ENCODE results near the gene FXN. TPM values are rescaled to one million over a fixed set of nuclear protein-coding genes. Genes with fewer than 3 reads are reported as not detected.

FXN gene
- total and polyA plus RNA-seq, 10 donors: 11.1 to 25.3 (median 15.8) TPM

DNA sequence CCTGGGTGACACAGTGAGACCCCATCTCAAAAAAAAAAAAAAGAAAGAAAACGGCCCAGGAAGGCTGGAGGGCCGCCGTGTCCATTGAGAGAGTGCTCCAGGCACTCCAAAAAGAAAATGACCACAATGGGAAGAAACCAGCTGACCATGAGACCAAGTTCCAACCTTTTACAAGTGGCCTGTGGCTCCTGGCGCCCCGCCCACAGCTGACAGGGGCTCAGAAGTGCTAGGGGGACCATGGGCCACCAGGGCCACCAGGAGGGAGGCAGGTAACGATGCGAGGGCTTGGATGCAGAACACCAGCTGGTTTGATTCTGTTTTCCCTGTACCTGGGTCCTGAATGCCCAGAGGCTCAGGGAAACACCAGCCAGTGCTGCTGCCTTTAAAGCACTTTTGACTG lies 34.6 kb downstream of the FXN start:
- peaks cover 0 to 86% (median 39%) of the 10 kb centered on the region in 6 donors for H3K36me3 ChIP-seq
- H3K9me3 ChIP-seq: no peaks in the 10 kb centered on the region
- WGBS, 5 donors: 93 to 97% (median 96%) methylated on average over 7 of the region's 7 CpGs
- no peaks in the 10 kb centered on the region for H3K27me3 ChIP-seq (replicated peaks in 1 of 7)
- peak overlapping the region in 2 of 8 donors; percentile 5 to 22 for H3K27ac ChIP-seq
- intact Hi-C loops (cut with DNase I; ENCODE audit: low total_unique reads): no loop called here
- H3K4me3 ChIP-seq: no peak overlapping the region
- H3K4me1 ChIP-seq: peaks cover 0 to 4% (median 0%) of the 10 kb centered on the region in 6 donors
- TF ChIP-seq, protein P1, sequence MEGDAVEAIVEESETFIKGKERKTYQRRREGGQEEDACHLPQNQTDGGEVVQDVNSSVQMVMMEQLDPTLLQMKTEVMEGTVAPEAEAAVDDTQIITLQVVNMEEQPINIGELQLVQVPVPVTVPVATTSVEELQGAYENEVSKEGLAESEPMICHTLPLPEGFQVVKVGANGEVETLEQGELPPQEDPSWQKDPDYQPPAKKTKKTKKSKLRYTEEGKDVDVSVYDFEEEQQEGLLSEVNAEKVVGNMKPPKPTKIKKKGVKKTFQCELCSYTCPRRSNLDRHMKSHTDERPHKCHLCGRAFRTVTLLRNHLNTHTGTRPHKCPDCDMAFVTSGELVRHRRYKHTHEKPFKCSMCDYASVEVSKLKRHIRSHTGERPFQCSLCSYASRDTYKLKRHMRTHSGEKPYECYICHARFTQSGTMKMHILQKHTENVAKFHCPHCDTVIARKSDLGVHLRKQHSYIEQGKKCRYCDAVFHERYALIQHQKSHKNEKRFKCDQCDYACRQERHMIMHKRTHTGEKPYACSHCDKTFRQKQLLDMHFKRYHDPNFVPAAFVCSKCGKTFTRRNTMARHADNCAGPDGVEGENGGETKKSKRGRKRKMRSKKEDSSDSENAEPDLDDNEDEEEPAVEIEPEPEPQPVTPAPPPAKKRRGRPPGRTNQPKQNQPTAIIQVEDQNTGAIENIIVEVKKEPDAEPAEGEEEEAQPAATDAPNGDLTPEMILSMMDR (IDR thresholded peaks at IDR 0.05 in 8 of 11, conservative IDR thresholded peaks at IDR 0.05 in 3 of 11): no peak
- no peak for TF ChIP-seq POLR2A (IDR thresholded peaks at IDR 0.05)
- TF ChIP-seq POLR2AphosphoS5 (IDR thresholded peaks at IDR 0.05): no peak
- no peak for DNase-seq

DNA sequence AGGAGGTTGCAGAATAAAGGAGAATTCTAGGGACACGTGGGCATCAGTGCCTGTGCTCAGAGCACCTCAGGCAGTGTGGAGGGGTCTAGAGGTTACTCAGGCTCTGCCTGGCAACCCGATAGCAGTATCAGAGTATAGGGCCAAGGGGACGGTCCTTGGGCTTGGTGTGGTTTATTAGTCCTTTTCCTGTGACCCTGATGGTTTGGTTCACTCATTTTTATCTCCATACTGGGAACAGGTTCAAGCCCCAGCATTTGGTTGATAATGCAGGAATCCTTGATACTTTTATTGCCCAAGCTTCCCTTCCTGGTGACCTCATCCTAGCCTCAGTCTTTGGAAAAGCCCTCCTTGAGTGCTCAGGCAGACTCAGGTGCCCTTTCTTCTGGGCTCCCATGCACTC lies 35.5 kb downstream of the FXN start:
- H3K27me3 ChIP-seq (replicated peaks in 1 of 7): no peaks in the 10 kb centered on the region
- H3K9me3 ChIP-seq: no peaks in the 10 kb centered on the region
- intact Hi-C loops (cut with DNase I; ENCODE audit: low total_unique reads): no loop called here
- H3K36me3 ChIP-seq: peaks cover 0 to 83% (median 30%) of the 10 kb centered on the region in 6 donors
- no peak for DNase-seq
- TF ChIP-seq, protein P1 (IDR thresholded peaks at IDR 0.05 in 8 of 11, conservative IDR thresholded peaks at IDR 0.05 in 3 of 11): no peak
- TF ChIP-seq POLR2A (IDR thresholded peaks at IDR 0.05): no peak
- TF ChIP-seq POLR2AphosphoS5 (IDR thresholded peaks at IDR 0.05): peak in 1 of 3 donors; percentile 14
- H3K27ac ChIP-seq: peak overlapping the region in 3 of 8 donors; percentile 5 to 30 (median 22)
- H3K4me3 ChIP-seq: no peak overlapping the region
- 73 to 97% (median 84%) methylated on average over 3 of the region's 3 CpGs for whole genome bisulfite sequencing, 5 donors
- peaks cover 0 to 4% (median 0%) of the 10 kb centered on the region in 6 donors for H3K4me1 ChIP-seq

DNA sequence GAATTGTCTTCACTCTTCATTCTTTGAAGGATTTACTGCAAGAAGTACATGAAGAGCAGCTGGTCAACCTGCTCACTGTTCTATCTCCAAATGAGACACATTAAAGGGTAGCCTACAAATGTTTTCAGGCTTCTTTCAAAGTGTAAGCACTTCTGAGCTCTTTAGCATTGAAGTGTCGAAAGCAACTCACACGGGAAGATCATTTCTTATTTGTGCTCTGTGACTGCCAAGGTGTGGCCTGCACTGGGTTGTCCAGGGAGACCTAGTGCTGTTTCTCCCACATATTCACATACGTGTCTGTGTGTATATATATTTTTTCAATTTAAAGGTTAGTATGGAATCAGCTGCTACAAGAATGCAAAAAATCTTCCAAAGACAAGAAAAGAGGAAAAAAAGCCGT lies 37.6 kb downstream of the FXN start:
- intact Hi-C loops (cut with DNase I; ENCODE audit: low total_unique reads): no loop called here
- peaks cover 0 to 4% (median 0%) of the 10 kb centered on the region in 6 donors for H3K4me1 ChIP-seq
- no peaks in the 10 kb centered on the region for H3K27me3 ChIP-seq (replicated peaks in 1 of 7)
- H3K4me3 ChIP-seq: no peak overlapping the region
- DNase-seq: no peak
- H3K36me3 ChIP-seq: peaks cover 0 to 63% (median 15%) of the 10 kb centered on the region in 6 donors
- WGBS, 5 donors: 62 to 79% (median 66%) methylated on average over 4 of the region's 4 CpGs
- no peaks in the 10 kb centered on the region for H3K9me3 ChIP-seq
- H3K27ac ChIP-seq: no peak overlapping the region
- TF ChIP-seq, protein P1 (IDR thresholded peaks at IDR 0.05 in 8 of 11, conservative IDR thresholded peaks at IDR 0.05 in 3 of 11): no peak
- no peak for TF ChIP-seq POLR2A (IDR thresholded peaks at IDR 0.05)
- no peak for TF ChIP-seq POLR2AphosphoS5 (IDR thresholded peaks at IDR 0.05)

DNA sequence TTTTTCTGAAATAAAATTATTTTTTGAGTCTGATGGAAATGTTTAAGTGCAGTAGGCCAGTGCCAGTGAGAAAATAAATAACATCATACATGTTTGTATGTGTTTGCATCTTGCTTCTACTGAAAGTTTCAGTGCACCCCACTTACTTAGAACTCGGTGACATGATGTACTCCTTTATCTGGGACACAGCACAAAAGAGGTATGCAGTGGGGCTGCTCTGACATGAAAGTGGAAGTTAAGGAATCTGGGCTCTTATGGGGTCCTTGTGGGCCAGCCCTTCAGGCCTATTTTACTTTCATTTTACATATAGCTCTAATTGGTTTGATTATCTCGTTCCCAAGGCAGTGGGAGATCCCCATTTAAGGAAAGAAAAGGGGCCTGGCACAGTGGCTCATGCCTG lies 39.2 kb downstream of the FXN start:
- 55 to 79% (median 69%) methylated on average over 2 of the region's 2 CpGs for WGBS, 5 donors
- Histone ChIP-seq H3K9me3 (no peaks in the 10 kb centered on the region), H3K4me3 (no peak overlapping the region), H3K27ac (no peak overlapping the region), H3K4me1 (peaks cover 0 to 4% (median 0%) of the 10 kb centered on the region in 6 donors), H3K36me3 (peaks cover 0 to 46% (median 2%) of the 10 kb centered on the region in 6 donors), H3K27me3 (replicated peaks in 1 of 7) (no peaks in the 10 kb centered on the region)
- DNase-seq: no peak
- intact Hi-C loops (cut with DNase I; ENCODE audit: low total_unique reads): no loop called here
- TF ChIP-seq POLR2A (IDR thresholded peaks at IDR 0.05) (no peak), POLR2AphosphoS5 (IDR thresholded peaks at IDR 0.05) (no peak)
- TF ChIP-seq, protein P1 (IDR thresholded peaks at IDR 0.05 in 8 of 11, conservative IDR thresholded peaks at IDR 0.05 in 3 of 11): no peak
